ENCODE results near the gene CHMP1A. TPM values are rescaled to one million over a fixed set of nuclear protein-coding genes. Genes with fewer than 3 reads are reported as not detected.
"Not testable (repeated sequence)": the region's sequence is repeated elsewhere in the genome, so short reads cannot be mapped to it uniquely, and the experiment has no call there.

CHMP1A gene
- total RNA-seq, 1 donor from 2014 or later = 132 TPM

GRCh38 chr16:89695875-89696669 is 38.6 kb upstream of the CHMP1A start:
- no peak overlapping the region for H3K4me3 ChIP-seq (ENCODE audit: low read depth, low read length)
- TF ChIP-seq CTCF (conservative IDR thresholded peaks at IDR 0.05; ENCODE audit: low read depth, low read length) = no peak
- DNase-seq (ENCODE audit: low read depth) = no peak

GRCh38 chr16:89695086-89695874 is 37.8 kb upstream of the CHMP1A start:
- no peak for TF ChIP-seq CTCF (conservative IDR thresholded peaks at IDR 0.05; ENCODE audit: low read depth, low read length)
- no peak overlapping the region for H3K4me3 ChIP-seq (ENCODE audit: low read depth, low read length)
- no peak for DNase-seq (ENCODE audit: low read depth)

GRCh38 chr16:89694784-89695085 is 37.2 kb upstream of the CHMP1A start:
- DNase-seq (ENCODE audit: low read depth) = not testable (repeated sequence)

GRCh38 chr16:89693931-89694783 is 36.6 kb upstream of the CHMP1A start:
- no peak overlapping the region for H3K4me3 ChIP-seq (ENCODE audit: low read depth, low read length)
- no peak for TF ChIP-seq CTCF (conservative IDR thresholded peaks at IDR 0.05; ENCODE audit: low read depth, low read length)
- DNase-seq (ENCODE audit: low read depth) = no peak

More at GRCh38 chr16:89694784-89695085, 37.2 kb upstream of the CHMP1A start:
- H3K4me3 ChIP-seq (ENCODE audit: low read depth, low read length) = not testable (repeated sequence)

- DNase-seq (ENCODE audit: low read depth) = no peak
These were observed 35.8 kb upstream of the CHMP1A start for GRCh38 chr16:89693289-89693731.

GRCh38 chr16:89691986-89692569 is 34.6 kb upstream of the CHMP1A start:
- no peak overlapping the region for H3K4me3 ChIP-seq (ENCODE audit: low read depth, low read length)
- no peak for TF ChIP-seq CTCF (conservative IDR thresholded peaks at IDR 0.05; ENCODE audit: low read depth, low read length)
- DNase-seq (ENCODE audit: low read depth) = no peak

More at GRCh38 chr16:89693289-89693731, 35.8 kb upstream of the CHMP1A start:
- no peak overlapping the region for H3K4me3 ChIP-seq (ENCODE audit: low read depth, low read length)
- TF ChIP-seq CTCF (conservative IDR thresholded peaks at IDR 0.05; ENCODE audit: low read depth, low read length) = no peak

All from epithelial cell of proximal tubule (primary cell).